Ovary (tissue), 3 donors: ENCODE results near the gene RNF44.
A peak's percentile ranks its signal among the peaks of the same experiment; 100 is the strongest.

ENCODE experiments used
- POLR2A ChIP-seq: fragments of 450-650 bp; IDR thresholded peaks from one replicate; pipeline ENCODE4 v1.6.1; 2017; ENCODE audit warnings: antibody characterized with exemption, mild to moderate bottlenecking, moderate library complexity
- TF ChIP-seq, protein P1 (sequence below), 3 donors: fragments of 450-650 bp in 2 of 3; fragments of 200-600 bp in 1 of 3; IDR thresholded peaks; one replicate each; pipeline versions ENCODE4 v1.5.1 to v1.8.0; 2016 to 2022; ENCODE audit warnings: antibody characterized with exemption in 3 of 3, mild to moderate bottlenecking in 1 of 3
- donor health status: DM: no; HTN: no; CAD: no.

DNA sequence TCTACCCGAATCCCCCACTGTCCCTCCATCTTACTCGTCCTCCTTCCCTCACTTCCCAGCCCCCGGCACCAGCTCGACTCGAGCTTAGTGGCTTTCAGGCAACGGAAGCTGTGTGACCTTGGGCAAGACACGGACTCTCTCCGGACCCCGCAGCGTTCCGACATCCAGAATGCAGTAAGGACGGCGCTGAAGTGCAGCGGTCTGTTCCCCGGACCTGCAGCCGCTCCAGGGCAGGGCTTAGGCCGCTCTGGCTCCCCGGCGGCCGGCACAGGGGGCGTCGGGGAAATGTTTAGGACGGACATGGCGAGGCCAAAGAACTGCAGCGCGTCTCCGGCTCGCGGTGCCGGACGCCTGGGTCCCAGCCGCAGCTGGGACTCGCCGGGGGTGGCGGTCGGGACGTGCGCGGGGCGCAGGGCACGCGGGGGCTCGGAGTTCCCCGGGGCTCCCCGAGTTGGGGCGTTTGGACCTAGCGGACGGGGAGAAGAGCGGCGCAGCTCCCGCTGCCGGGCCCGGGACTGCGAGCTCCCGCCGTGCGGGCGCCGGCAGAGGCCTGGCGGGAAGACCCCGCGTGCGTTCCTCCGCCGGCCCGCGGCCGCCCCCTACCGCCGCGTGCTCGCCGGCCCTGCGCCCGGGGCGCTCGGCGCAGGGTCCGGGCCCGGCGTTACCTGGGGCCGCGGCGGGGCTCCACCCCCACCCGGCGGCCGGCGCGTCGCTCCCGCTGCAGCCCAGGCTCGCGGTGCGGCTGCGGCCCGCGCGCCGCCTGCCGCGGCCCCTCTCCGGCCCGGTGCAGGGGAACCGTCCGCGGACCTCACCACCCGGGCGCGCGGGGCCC lies 5.6 kb upstream of the RNF44 start:
- TF ChIP-seq POLR2A: no peak
- TF ChIP-seq, protein P1, sequence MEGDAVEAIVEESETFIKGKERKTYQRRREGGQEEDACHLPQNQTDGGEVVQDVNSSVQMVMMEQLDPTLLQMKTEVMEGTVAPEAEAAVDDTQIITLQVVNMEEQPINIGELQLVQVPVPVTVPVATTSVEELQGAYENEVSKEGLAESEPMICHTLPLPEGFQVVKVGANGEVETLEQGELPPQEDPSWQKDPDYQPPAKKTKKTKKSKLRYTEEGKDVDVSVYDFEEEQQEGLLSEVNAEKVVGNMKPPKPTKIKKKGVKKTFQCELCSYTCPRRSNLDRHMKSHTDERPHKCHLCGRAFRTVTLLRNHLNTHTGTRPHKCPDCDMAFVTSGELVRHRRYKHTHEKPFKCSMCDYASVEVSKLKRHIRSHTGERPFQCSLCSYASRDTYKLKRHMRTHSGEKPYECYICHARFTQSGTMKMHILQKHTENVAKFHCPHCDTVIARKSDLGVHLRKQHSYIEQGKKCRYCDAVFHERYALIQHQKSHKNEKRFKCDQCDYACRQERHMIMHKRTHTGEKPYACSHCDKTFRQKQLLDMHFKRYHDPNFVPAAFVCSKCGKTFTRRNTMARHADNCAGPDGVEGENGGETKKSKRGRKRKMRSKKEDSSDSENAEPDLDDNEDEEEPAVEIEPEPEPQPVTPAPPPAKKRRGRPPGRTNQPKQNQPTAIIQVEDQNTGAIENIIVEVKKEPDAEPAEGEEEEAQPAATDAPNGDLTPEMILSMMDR (IDR thresholded peaks at IDR 0.05): peak in 2 of 3 donors; percentile 27 to 34
